Esophagus muscularis mucosa (tissue), 4 donors: Measurements from ENCODE around the gene COG4. TPM values are rescaled to one million over a fixed set of nuclear protein-coding genes. Genes with fewer than 3 reads are reported as not detected.

Experiments used
- DNase-seq: peaks from one replicate; pipeline ENCODE4 v3.0.0-alpha.2; 2017; ENCODE audit errors: extremely low spot score
- H3K27ac ChIP-seq, 4 donors: fragments of 200-600 bp; sonication (generic); replicated peaks in 1 of 4; 1 replicate in 3 of 4; 2 replicates in 1 of 4; pipeline ENCODE4 v1.5.1; 2016 to 2019; ENCODE audit warnings: mild to moderate bottlenecking in 1 of 4
- H3K27me3 ChIP-seq, 4 donors: fragments of 200-600 bp; sonication (generic); one replicate each; pipeline versions ENCODE4 v1.5.1 to v1.6.0; 2016 to 2019
- H3K36me3 ChIP-seq, 4 donors: fragments of 200-600 bp; sonication (generic); one replicate each; pipeline ENCODE4 v1.5.1; 2016 to 2019
- H3K4me1 ChIP-seq, 4 donors: fragments of 200-600 bp; sonication (generic); one replicate each; pipeline ENCODE4 v1.5.1; 2016 to 2019
- H3K4me3 ChIP-seq, 4 donors: fragments of 200-600 bp; sonication (generic); 1 replicate in 2 of 4; 2 replicates in 2 of 4; pipeline ENCODE4 v1.5.1; 2016 to 2019; ENCODE audit warnings: mild to moderate bottlenecking in 4 of 4, moderate library complexity in 1 of 4
- H3K9me3 ChIP-seq, 4 donors: fragments of 200-600 bp; sonication (generic); 1 replicate in 3 of 4; 2 replicates in 1 of 4; pipeline ENCODE4 v1.5.1; 2016 to 2019
- EP300 ChIP-seq: sonication (generic); formaldehyde crosslinking; IDR thresholded peaks from one replicate; pipeline ENCODE4 v1.6.1; 2017; ENCODE audit warnings: antibody characterized with exemption
- POLR2A ChIP-seq: fragments of 450-650 bp; IDR thresholded peaks from one replicate; pipeline ENCODE4 v1.6.1; 2017; ENCODE audit warnings: antibody characterized with exemption, moderate library complexity, mild to moderate bottlenecking, low read depth
- POLR2AphosphoS5 ChIP-seq, 2 donors: sonication (generic); formaldehyde crosslinking; IDR thresholded peaks; one replicate each; pipeline ENCODE4 v1.6.1; 2017; ENCODE audit warnings: antibody characterized with exemption in 2 of 2
- WGBS: methylation state at CpG from one replicate; pipeline ENCODE4 v1.1.5; 2018; 5-methylcytosine and 5-hydroxymethylcytosine counted together
- intact Hi-C: fragments of 100-400 bp; cut with DNase I; formaldehyde crosslinking; loops from one replicate; pipeline ENCODE4 v1.15.1; 2023
- total RNA-seq, 4 donors: library from RNA; depleted of rRNA; stranded (reverse); fragments of >200 nt; gene quantifications; one replicate each; pipeline versions ENCODE4 v1.1.0 to v1.2.1, GENCODE V29; 2016
- TF ChIP-seq, protein P1 (sequence below), 3 experiments: fragments of 200-600 bp in 2 of 3; fragments of 450-650 bp in 1 of 3; sonication (generic) in 2 of 3; IDR thresholded peaks; one replicate each; pipeline ENCODE4 v1.5.1; 2017 to 2019; ENCODE audit warnings: antibody characterized with exemption in 3 of 3, mild to moderate bottlenecking in 2 of 3, moderate library complexity in 1 of 3

The COG4 gene
- total RNA-seq, 4 donors from 2014 or later = 30.6 to 40.0 (median 35.8) TPM

DNA sequence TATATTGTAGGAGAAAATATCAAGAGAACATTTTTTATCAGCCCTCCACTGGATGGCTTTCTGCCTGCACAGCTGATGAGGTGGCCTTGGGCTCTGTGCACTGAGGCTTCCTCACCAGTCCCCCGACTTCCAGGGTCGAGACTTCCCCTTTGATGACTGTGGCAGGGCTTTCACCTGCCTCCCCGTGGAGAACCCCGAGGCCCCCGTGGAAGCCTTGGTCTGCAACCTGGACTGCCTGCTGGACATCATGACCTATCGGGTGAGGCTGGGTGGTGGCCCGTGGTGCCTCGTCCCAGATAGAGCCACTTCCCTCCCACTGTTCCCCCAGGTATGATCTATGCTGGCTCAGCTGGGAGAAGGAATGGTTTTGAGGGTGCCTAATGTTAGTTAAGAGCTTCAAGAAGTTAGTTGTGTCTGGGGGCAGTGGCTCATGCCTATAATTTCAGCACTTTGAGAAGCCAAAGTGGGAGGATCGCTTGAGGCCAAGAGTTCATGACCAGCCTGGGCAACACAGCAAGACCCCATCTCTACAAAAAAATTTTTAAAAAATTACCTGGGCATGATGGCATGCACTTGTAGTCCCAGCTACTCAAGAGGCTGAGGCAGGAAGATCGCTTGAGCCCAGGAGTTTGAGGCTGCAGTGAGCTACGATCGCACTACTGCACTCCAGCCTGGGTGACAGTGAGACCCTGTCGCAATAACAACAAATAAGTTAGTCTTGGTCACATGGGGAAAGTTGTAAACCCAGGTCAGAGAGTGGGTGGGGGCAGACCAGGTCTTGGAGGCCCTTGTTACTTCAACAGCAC, 57.2 kb downstream of the COG4 start:
- WGBS = 85% methylated on average over 12 of the region's 13 CpGs

DNA sequence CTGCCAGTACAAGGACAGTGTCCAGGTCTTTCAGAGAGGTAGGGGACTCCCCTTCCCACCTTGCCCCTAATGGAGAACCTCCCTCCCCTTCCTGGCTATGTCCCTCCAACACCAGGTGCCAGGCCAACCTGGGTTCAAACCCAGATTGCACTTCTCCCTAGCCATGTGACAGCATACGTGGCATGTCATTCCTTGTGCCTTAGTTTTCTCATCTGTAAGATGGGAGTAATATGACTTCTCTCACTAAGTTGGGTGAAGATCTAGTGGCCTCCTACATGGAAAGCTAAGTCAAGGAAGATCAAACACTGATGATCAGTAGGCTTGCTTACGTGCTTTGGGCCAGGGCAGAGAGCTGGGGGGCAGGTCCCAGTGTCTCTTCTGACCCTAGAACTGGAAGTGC, 60.1 kb downstream of the COG4 start:
- WGBS = 93% methylated on average over 2 of the region's 2 CpGs
- Histone ChIP-seq H3K27ac (no peak overlapping the region), H3K27me3 (no peaks in the 10 kb centered on the region), H3K4me3 (no peak overlapping the region), H3K36me3 (peaks cover 9 to 56% (median 51%) of the 10 kb centered on the region in 4 donors), H3K4me1 (peaks cover 2 to 14% (median 11%) of the 10 kb centered on the region in 4 donors), H3K9me3 (no peaks in the 10 kb centered on the region)
- no peak for DNase-seq
- intact Hi-C loops = loop anchor here (5.0 kb wide), 1 partner anchor 71 kb away; no protein-coding TSS in a partner anchor
- no peak for TF ChIP-seq POLR2A
- TF ChIP-seq POLR2AphosphoS5 (IDR thresholded peaks at IDR 0.05) = no peak
- no peak for TF ChIP-seq EP300
- TF ChIP-seq, protein P1, sequence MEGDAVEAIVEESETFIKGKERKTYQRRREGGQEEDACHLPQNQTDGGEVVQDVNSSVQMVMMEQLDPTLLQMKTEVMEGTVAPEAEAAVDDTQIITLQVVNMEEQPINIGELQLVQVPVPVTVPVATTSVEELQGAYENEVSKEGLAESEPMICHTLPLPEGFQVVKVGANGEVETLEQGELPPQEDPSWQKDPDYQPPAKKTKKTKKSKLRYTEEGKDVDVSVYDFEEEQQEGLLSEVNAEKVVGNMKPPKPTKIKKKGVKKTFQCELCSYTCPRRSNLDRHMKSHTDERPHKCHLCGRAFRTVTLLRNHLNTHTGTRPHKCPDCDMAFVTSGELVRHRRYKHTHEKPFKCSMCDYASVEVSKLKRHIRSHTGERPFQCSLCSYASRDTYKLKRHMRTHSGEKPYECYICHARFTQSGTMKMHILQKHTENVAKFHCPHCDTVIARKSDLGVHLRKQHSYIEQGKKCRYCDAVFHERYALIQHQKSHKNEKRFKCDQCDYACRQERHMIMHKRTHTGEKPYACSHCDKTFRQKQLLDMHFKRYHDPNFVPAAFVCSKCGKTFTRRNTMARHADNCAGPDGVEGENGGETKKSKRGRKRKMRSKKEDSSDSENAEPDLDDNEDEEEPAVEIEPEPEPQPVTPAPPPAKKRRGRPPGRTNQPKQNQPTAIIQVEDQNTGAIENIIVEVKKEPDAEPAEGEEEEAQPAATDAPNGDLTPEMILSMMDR (IDR thresholded peaks at IDR 0.05) = no peak

More for the DNA sequence above, 57.2 kb downstream of the COG4 start:
- Histone ChIP-seq H3K4me1 (peaks cover 0 to 5% (median 4%) of the 10 kb centered on the region in 4 donors), H3K9me3 (no peaks in the 10 kb centered on the region), H3K36me3 (peaks cover 9 to 78% (median 56%) of the 10 kb centered on the region in 4 donors), H3K27me3 (no peaks in the 10 kb centered on the region), H3K4me3 (no peak overlapping the region), H3K27ac (no peak overlapping the region)
- intact Hi-C loops = no loop called here
- no peak for TF ChIP-seq POLR2A
- no peak for TF ChIP-seq POLR2AphosphoS5 (IDR thresholded peaks at IDR 0.05)
- TF ChIP-seq, protein P1 (IDR thresholded peaks at IDR 0.05) = no peak
- no peak for TF ChIP-seq EP300
- DNase-seq = no peak

DNA sequence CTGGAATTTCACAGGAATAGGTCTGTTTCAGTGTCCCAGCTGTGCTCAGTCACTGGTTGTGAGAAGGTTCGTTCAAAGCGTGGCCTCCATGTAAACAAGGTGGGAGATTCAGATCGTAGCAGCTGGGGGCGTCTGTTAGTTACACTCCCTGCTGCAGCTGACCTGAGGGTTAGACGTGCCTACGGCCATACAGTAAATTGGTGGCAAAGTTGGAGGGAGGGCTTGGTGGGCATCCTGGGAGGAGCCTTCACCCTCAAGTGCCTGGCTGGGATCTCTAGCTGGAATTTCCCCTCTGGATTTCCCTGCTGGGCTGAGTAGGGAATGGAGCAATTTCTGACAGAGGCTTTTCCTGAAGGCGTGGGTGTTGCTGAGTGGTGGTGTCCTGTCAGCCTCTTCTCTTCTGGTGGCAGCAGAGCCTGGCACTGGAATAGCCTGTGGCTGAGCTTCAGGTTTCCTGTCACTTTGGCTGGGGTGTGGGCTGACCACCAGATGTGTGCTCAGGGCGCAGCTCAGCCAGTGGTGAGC, 62.6 kb downstream of the COG4 start:
- H3K4me1 ChIP-seq = peaks cover 2 to 17% (median 15%) of the 10 kb centered on the region in 4 donors
- H3K9me3 ChIP-seq = no peaks in the 10 kb centered on the region
- TF ChIP-seq, protein P1 (IDR thresholded peaks at IDR 0.05) = no peak
- TF ChIP-seq POLR2A (no peak), POLR2AphosphoS5 (IDR thresholded peaks at IDR 0.05) (no peak), EP300 (no peak)
- no peak overlapping the region for H3K4me3 ChIP-seq
- H3K27ac ChIP-seq = no peak overlapping the region
- H3K27me3 ChIP-seq = no peaks in the 10 kb centered on the region
- intact Hi-C loops = loop anchor here (5.0 kb wide), 1 partner anchor 68 kb away; no protein-coding TSS in a partner anchor
- DNase-seq = no peak
- H3K36me3 ChIP-seq = peaks cover 9 to 37% (median 30%) of the 10 kb centered on the region in 4 donors
- 44% methylated on average over 7 of the region's 8 CpGs for WGBS

DNA sequence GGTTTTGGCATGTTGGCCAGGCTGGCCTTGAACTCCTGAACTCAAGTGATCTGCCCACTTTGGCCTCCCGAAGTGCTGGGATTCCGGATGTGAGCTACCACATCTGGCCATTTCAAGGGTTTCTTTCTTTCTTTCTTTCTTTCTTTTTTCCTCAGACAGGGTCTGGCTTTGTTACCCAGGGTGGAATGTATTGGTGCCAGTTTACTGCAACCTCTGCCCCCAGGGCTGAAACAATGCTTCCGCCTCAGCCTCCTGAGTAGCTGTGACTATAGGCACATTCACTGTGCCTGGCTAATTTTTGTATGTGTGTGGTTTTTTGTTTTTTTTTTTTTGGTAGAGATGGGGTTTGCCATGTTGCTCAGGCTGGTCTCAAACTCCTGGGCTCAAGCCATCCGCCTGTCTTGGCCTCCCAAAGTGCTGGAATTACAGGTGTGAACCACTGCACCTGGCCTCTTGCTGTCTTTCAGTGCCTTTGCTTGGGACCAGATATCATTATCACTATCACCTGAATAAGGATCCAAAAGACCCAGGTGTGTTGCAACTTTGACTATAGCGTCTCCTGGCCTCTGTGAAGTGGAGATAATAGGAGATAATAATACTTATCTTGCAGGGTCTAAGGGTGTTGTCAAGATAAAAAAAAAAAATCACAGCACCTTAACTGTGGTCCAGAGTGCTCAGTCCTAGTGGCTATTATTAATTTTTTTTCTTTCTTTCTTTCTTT, 65.7 kb downstream of the COG4 start:
- intact Hi-C loops = no loop called here
- 88% methylated on average over 5 of the region's 5 CpGs for WGBS
- Histone ChIP-seq H3K4me1 (peaks cover 18 to 36% (median 30%) of the 10 kb centered on the region in 4 donors), H3K9me3 (no peaks in the 10 kb centered on the region), H3K4me3 (no peak overlapping the region), H3K27me3 (no peaks in the 10 kb centered on the region), H3K27ac (no peak overlapping the region), H3K36me3 (peaks cover 0 to 11% (median 2%) of the 10 kb centered on the region in 4 donors)
- no peak for DNase-seq
- TF ChIP-seq EP300 = no peak
- no peak for TF ChIP-seq POLR2AphosphoS5 (IDR thresholded peaks at IDR 0.05)
- TF ChIP-seq POLR2A = no peak
- TF ChIP-seq, protein P1 (IDR thresholded peaks at IDR 0.05) = no peak
